Spleen (tissue), 11 donors: ENCODE results near the gene LRRC8D. TPM values are rescaled to one million over a fixed set of nuclear protein-coding genes. Genes with fewer than 3 reads are reported as not detected.

Source experiments
- DNase-seq: peaks from one replicate; pipeline ENCODE4 v3.0.0-alpha.2; 2020
- H3K27ac ChIP-seq, 8 donors: fragments of 200-600 bp; sonication (generic) in 7 of 8; 1 replicate in 4 of 8; 2 replicates in 4 of 8; pipeline versions ENCODE4 v1.5.0 to v1.8.0; 2016 to 2021; ENCODE audit warnings: inconsistent platforms in 4 of 8, mild to moderate bottlenecking in 4 of 8, moderate library complexity in 1 of 8
- H3K27me3 ChIP-seq, 7 donors: fragments of 200-600 bp; sonication (generic) in 6 of 7; replicated peaks in 1 of 7; 1 replicate in 4 of 7; 2 replicates in 3 of 7; pipeline versions ENCODE4 v1.5.0 to v1.8.0; 2016 to 2021; ENCODE audit warnings: inconsistent platforms in 3 of 7, mild to moderate bottlenecking in 1 of 7
- H3K36me3 ChIP-seq, 6 donors: fragments of 200-600 bp; sonication (generic) in 5 of 6; 1 replicate in 4 of 6; 2 replicates in 2 of 6; pipeline versions ENCODE4 v1.5.0 to v1.8.0; 2016 to 2021; ENCODE audit warnings: inconsistent platforms in 2 of 6
- H3K4me1 ChIP-seq, 6 donors: fragments of 200-600 bp; sonication (generic) in 5 of 6; 1 replicate in 3 of 6; 2 replicates in 3 of 6; pipeline versions ENCODE4 v1.5.0 to v1.8.0; 2016 to 2021; ENCODE audit warnings: inconsistent platforms in 3 of 6
- H3K4me3 ChIP-seq, 8 donors: fragments of 200-600 bp; sonication (generic) in 7 of 8; 1 replicate in 4 of 8; 2 replicates in 4 of 8; pipeline versions ENCODE4 v1.5.0 to v1.8.0; 2016 to 2021; ENCODE audit warnings: inconsistent platforms in 4 of 8, mild to moderate bottlenecking in 4 of 8, moderate library complexity in 2 of 8
- H3K9me3 ChIP-seq, 8 donors: fragments of 200-600 bp; sonication (generic) in 7 of 8; 1 replicate in 4 of 8; 2 replicates in 4 of 8; pipeline versions ENCODE4 v1.5.0 to v1.8.0; 2016 to 2021; ENCODE audit warnings: inconsistent platforms in 4 of 8
- POLR2A ChIP-seq, 3 donors: fragments of 450-650 bp; IDR thresholded peaks; one replicate each; pipeline ENCODE4 v1.5.1; 2017; ENCODE audit warnings: antibody characterized with exemption in 3 of 3, mild to moderate bottlenecking in 1 of 3
- POLR2AphosphoS5 ChIP-seq, 3 donors: sonication (generic); formaldehyde crosslinking; IDR thresholded peaks; one replicate each; pipeline ENCODE4 v1.5.1; 2017; ENCODE audit warnings: antibody characterized with exemption in 3 of 3
- WGBS, 5 donors: extraction: QIAGEN DNeasy Blood & Tissue Kit in 3 of 5; methylation state at CpG; one replicate each; pipeline versions ENCODE4 v1.1.5 to v1.1.7; 2013 to 2018; 5-methylcytosine and 5-hydroxymethylcytosine counted together
- intact Hi-C: fragments of 100-400 bp; cut with DNase I; formaldehyde crosslinking; loops from one replicate; pipeline ENCODE4 v1.15.0; 2023; ENCODE audit warnings: low total_unique reads
- polyA plus RNA-seq, 3 donors: library from polyadenylated mRNA; stranded (reverse); fragments of 200-250 nt; gene quantifications; one replicate each; pipeline ENCODE4 v1.2.1, GENCODE V29; 2013
- total RNA-seq, 7 donors: library from RNA; depleted of rRNA in 3 of 7; stranded (reverse); fragments of >200 nt in 3 of 7; fragmentation: NEBNext Ultra II Directional in 4 of 7; extraction: Animal tissue kit (Norgen Biotek cat#: 25700) in 4 of 7; gene quantifications; one replicate each; pipeline versions ENCODE4 v1.1.0 to v1.2.1, GENCODE V29; 2016 to 2021
- TF ChIP-seq, protein P1 (sequence below), 11 experiments: fragments of 200-600 bp in 7 of 11; fragments of 450-650 bp in 4 of 11; sonication (generic) in 4 of 11; IDR thresholded peaks in 8 of 11; conservative IDR thresholded peaks in 3 of 11; 1 replicate in 7 of 11; 2 replicates in 4 of 11; pipeline versions ENCODE4 v1.4.0 to v1.8.0; 2016 to 2021; ENCODE audit warnings: antibody characterized with exemption in 11 of 11, inconsistent platforms in 4 of 11, mild to moderate bottlenecking in 1 of 11
- donor health status: healthy with polysubstance abuse.
- donor health status: DM: no; HTN: no; CAD: no; lungs with moderate emphysema.
- donor health status: DM: no; HTN: no; CAD: no.
- donor health status: Bipolar disorder and iron deficiency.
- donor health status: healthy.
- donor health status: DM: no; HTN: no; CAD: no.
- donor health status: DM: yes; HTN: yes; CAD: no.

Gene LRRC8D
- total and polyA plus RNA-seq, 10 donors, result 12.8 to 42.0 (median 34.5) TPM

DNA sequence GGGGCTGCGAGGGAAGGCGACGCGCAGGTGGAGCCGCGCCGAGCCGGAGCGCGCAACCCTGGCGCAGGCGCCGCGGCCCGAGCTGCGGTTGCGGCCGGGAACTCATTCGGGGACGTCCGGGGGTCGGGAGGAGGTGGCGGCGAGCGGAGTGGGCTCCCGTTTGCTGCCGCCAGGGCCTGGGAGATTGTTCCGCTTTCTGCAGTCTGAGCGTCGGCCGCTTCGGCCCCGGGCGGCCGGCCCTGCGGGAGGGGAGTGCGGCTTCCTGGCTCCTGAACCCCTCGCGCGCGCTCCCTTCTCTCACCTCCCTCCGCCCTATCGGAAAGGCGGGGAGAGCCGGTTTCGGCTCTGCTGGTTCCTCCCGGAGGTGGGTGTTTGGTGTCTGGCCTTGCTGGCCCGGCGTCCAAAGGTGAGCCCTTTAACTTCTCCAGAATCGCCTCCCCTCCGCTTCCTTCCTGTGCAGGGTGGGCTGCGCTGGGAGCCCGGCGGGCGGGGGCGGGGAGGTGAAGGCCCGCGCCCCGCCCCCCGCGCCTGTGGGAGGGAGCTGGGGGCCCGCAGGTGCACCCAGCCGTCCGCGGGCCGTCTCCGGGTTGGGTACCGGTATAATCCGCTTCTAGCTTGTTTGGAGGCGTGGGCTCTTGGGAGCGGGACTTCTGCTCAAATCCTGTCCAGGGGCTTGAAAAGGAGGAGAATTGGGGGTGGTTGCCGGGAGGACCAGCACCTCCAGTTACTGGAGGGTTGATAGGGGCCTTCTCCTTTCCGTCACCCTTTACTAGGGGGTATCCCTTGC, 683 bp downstream of the LRRC8D start:
- TF ChIP-seq POLR2AphosphoS5 (IDR thresholded peaks at IDR 0.05) (peak; percentile 22 to 63 (median 44)), POLR2A (IDR thresholded peaks at IDR 0.05) (no peak)
- TF ChIP-seq, protein P1, sequence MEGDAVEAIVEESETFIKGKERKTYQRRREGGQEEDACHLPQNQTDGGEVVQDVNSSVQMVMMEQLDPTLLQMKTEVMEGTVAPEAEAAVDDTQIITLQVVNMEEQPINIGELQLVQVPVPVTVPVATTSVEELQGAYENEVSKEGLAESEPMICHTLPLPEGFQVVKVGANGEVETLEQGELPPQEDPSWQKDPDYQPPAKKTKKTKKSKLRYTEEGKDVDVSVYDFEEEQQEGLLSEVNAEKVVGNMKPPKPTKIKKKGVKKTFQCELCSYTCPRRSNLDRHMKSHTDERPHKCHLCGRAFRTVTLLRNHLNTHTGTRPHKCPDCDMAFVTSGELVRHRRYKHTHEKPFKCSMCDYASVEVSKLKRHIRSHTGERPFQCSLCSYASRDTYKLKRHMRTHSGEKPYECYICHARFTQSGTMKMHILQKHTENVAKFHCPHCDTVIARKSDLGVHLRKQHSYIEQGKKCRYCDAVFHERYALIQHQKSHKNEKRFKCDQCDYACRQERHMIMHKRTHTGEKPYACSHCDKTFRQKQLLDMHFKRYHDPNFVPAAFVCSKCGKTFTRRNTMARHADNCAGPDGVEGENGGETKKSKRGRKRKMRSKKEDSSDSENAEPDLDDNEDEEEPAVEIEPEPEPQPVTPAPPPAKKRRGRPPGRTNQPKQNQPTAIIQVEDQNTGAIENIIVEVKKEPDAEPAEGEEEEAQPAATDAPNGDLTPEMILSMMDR (IDR thresholded peaks at IDR 0.05 in 8 of 11, conservative IDR thresholded peaks at IDR 0.05 in 3 of 11), result peak in 10 of 11 experiments; percentile 10 to 58 (median 22)
- H3K27me3 ChIP-seq, result no peaks in the 10 kb centered on the region
- H3K27ac ChIP-seq, result peak overlapping the region; percentile 79 to 95 (median 92)
- peak; percentile 94 for DNase-seq
- peak overlapping the region; percentile 85 to 99 (median 94) for H3K4me3 ChIP-seq
- WGBS, 5 donors, result 0 to 2% (median 1%) methylated on average over 21 to 73 of the region's 73 CpGs
- intact Hi-C loops, result no loop called here
- H3K9me3 ChIP-seq, result no peaks in the 10 kb centered on the region
- H3K36me3 ChIP-seq, result peaks cover 0 to 5% (median 0%) of the 10 kb centered on the region in 6 donors
- H3K4me1 ChIP-seq, result peaks cover 13 to 75% (median 38%) of the 10 kb centered on the region in 6 donors

DNA sequence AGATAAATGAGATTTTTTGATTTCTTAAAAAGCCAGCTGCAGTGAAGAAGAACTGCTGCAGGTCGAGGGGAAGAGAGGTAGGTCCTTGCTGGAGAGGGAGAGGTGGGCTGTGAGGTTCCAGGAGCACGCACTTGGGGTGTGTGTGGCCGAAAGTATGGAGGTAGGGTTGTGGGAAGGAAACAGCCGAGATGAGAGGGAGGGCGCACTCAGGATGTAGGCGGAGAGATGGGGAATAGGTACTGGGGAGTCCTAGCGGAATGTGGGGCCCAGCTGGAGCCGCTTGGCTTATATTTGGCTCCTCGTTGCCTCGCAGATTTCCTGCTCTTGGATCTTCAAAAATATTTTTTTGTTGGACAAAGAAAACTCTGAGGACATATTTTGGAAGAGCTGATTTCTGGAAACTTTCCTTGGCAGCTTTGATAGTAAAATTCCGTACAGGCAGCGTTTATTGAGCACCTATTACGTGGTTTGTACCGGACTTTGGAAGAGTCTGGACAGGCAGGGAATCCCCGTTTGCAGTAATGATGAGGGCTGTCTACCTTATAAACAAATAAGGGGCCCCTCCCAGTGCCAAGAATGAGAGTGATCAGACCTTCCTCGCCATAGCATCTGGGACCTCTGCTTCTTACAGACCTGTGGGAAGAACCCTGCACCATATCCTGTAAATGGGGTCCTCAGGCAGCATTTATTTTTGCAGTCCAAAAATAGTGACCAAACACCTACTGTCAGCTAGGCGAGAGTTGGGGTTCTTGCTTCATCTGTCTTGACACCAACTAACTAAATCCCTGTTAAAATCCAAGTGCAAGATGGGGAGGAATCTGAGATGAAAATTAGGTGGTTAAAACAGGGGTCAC, 1.5 kb downstream of the LRRC8D start:
- Histone ChIP-seq H3K4me3 (peak overlapping the region; percentile 85 to 99 (median 94)), H3K4me1 (peaks cover 13 to 68% (median 38%) of the 10 kb centered on the region in 6 donors), H3K36me3 (peaks cover 0 to 9% (median 0%) of the 10 kb centered on the region in 6 donors), H3K27me3 (no peaks in the 10 kb centered on the region), H3K9me3 (no peaks in the 10 kb centered on the region), H3K27ac (peak overlapping the region in 7 of 8 donors; percentile 89 to 95 (median 93))
- WGBS, 5 donors, result 39 to 58% (median 50%) methylated on average over 17 of the region's 17 CpGs
- DNase-seq, result peak; percentile 81
- intact Hi-C loops, result no loop called here
- TF ChIP-seq POLR2AphosphoS5 (IDR thresholded peaks at IDR 0.05) (no peak), POLR2A (IDR thresholded peaks at IDR 0.05) (no peak)
- TF ChIP-seq, protein P1 (IDR thresholded peaks at IDR 0.05 in 8 of 11, conservative IDR thresholded peaks at IDR 0.05 in 3 of 11), result no peak

DNA sequence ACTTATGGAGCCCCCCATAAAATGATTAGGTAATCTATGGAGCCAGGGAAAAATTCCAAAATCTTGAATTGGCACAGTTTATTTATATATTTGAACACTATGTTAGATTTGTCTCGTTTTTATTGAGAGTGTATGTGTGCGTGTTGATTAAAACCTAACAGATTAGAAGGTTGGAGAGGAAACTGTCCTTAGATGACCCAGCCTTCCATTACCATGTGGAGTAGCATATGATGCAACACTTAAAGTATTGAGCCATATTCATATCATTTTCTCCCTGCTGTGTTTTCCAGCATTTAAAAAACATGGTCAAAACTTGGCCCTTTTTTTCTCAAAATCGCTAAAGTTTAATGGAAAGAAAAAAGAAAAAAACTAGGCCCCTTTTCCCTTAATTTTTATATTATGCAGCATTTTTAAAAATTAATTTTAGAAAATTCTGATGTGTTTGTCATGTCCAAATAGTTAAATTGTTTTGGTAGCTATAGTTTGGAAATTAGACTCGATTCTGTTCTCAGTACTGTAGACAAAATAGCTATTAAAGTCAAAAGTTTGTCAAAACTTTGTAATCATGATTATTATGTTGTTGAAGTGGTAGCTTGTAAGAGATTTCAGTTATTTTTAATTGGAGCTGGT, 2.3 kb downstream of the LRRC8D start:
- TF ChIP-seq POLR2A (IDR thresholded peaks at IDR 0.05), result no peak
- no peak for TF ChIP-seq POLR2AphosphoS5 (IDR thresholded peaks at IDR 0.05)
- TF ChIP-seq, protein P1 (IDR thresholded peaks at IDR 0.05 in 8 of 11, conservative IDR thresholded peaks at IDR 0.05 in 3 of 11), result no peak
- H3K27ac ChIP-seq, result peak overlapping the region in 5 of 8 donors; percentile 13 to 95 (median 90)
- intact Hi-C loops, result no loop called here
- no peak for DNase-seq
- no peaks in the 10 kb centered on the region for H3K9me3 ChIP-seq
- H3K4me1 ChIP-seq, result peaks cover 13 to 68% (median 38%) of the 10 kb centered on the region in 6 donors
- H3K27me3 ChIP-seq, result no peaks in the 10 kb centered on the region
- H3K4me3 ChIP-seq, result peak overlapping the region in 1 of 8 donors; percentile 94
- peaks cover 0 to 15% (median 0%) of the 10 kb centered on the region in 6 donors for H3K36me3 ChIP-seq
- WGBS, 5 donors, result 51 to 84% (median 65%) methylated on average over 4 of the region's 4 CpGs
